GM12874 (cell line): Measurements from ENCODE around the gene DCAF12L1.

ENCODE experiments used
- CTCF ChIP-seq: IDR thresholded peaks from 2 replicates; pipeline ENCODE4 v1.5.1; 2011; ENCODE audit warnings: low read depth, mild to moderate bottlenecking, control low read depth, low read length, moderate library complexity; ENCODE audit not compliant: insufficient read depth

The DCAF12L1 gene

GRCh38 chrX:126552313-126553022, at the start of gene DCAF12L1:
DCAF12L1 (minus strand) TSS chrX:126552814; CDS start chrX:126552608, 206 bp downstream.
- no peak for TF ChIP-seq CTCF

- TF ChIP-seq CTCF = no peak
Observed at GRCh38 chrX:126580877-126581276, 28.3 kb upstream of the DCAF12L1 start.

DNA sequence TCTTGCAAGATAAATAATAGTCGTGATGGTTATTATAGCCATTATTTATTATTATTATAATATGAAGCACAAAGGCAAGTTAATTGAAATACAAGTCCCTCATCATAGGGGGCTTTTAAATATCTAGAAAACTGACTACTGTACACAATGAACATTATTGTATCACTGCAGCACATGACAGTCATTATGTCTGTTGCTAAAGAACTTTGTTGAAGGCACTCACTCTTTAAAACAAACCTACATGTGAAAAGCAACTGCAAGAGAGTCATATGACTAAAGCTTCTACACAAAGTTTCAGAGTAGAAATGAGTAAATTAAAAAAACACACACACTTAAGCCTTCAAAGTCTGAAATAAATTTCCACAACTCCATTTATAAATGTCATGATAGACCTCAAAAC, 23.3 kb upstream of the DCAF12L1 start:
- TF ChIP-seq CTCF = no peak

- TF ChIP-seq CTCF = no peak
Observed at GRCh38 chrX:126557151-126557550, 4.5 kb upstream of the DCAF12L1 start.

DNA sequence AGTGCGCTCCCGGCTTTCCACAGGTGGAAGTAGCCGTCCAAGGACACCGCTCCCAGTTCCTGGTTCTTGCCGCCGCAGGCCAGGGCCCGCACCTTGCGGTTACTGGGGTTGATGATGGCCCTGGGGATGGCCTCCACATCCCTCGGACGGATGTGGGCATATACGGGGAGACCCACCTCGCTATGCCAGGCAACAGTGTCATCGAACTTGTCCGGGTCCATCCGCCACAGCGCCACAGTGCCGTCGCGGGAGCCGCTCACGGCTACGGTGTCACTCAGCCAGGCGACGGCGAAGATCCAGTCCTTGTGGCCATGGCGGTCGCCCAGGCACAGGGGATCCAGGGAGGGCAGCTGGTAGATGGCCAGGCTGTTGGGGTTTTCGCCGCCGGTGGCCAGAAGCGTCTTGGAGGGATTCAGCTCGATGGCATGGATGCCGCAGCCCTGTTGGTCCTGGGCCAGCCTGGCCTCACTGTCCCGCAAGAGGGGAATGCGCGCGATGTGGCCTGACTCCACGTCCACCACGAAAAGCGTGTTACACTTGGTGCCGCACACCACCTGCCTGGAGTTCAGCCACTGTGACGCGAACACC, 795 bp downstream of the DCAF12L1 start:
- no peak for TF ChIP-seq CTCF

GRCh38 chrX:126551306-126551705, 1.3 kb downstream of the DCAF12L1 start:
- TF ChIP-seq CTCF = no peak

DNA sequence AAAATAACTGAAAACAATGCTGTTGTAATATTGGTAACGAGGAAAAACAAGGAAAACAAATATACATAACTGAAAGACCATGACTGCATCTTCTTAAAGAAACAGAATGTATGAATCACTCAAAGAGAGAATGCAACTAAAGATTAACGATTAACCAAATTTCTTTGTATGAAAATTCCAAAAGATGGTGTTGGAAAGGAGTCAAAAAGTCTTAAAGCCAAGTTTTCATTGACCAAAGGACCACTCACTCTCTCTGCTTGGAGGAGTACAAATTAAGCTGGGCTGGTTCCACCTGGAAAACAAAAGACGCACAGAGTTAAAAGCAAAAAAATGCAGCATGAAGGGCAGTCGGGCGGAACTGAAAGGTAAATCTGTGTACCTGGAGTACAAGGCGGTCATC, 1.8 kb downstream of the DCAF12L1 start:
- TF ChIP-seq CTCF = no peak
